Measurements from ENCODE around the gene ST8SIA4.

- TF ChIP-seq CTCF (IDR thresholded peaks at IDR 0.05) (no peak), ZFX (IDR thresholded peaks at IDR 0.05; ENCODE audit: borderline replicate concordance) (no peak)
Measured at GRCh38 chr5:100823812-100824211, 79.3 kb downstream of the ST8SIA4 start.
